ENCODE measurements around the gene ENGASE. TPM values are rescaled to one million over a fixed set of nuclear protein-coding genes. Genes with fewer than 3 reads are reported as not detected.

Gene ENGASE
- total RNA-seq, 1 donor from 2014 or later, result 10.5 TPM

DNA sequence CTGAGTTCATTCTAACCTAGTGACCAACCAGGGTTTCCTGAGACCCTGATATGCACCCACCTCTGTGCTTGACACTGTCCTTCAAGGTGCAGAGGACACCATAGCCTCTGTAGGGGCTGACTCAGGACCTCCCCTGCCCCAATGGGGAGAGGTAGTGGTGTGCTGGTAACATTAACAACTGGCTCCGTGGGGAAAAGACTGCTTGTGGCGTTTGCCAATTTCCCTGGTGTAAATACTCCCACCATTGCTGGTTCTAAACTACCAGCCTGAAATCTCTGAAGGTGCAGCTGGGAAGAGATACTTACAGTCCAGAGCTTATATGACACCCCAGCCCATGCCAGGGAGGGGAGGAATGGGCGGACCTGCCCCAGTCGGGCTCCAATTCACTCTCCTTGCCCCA lies 54.9 kb downstream of the ENGASE start:
- FAIRE-seq (peak; percentile 13), DNase-seq (ENCODE audit: low read depth) (no peak)
- Histone ChIP-seq H3K4me3 (ENCODE audit: low read depth, low read length) (no peak overlapping the region), H3K27me3 (ENCODE audit: control insufficient read depth, insufficient read depth, low read length) (peaks cover 16% of the 10 kb centered on the region), H3K36me3 (ENCODE audit: control insufficient read depth, insufficient read depth, low read length) (no peaks in the 10 kb centered on the region)
- TF ChIP-seq, protein P1, sequence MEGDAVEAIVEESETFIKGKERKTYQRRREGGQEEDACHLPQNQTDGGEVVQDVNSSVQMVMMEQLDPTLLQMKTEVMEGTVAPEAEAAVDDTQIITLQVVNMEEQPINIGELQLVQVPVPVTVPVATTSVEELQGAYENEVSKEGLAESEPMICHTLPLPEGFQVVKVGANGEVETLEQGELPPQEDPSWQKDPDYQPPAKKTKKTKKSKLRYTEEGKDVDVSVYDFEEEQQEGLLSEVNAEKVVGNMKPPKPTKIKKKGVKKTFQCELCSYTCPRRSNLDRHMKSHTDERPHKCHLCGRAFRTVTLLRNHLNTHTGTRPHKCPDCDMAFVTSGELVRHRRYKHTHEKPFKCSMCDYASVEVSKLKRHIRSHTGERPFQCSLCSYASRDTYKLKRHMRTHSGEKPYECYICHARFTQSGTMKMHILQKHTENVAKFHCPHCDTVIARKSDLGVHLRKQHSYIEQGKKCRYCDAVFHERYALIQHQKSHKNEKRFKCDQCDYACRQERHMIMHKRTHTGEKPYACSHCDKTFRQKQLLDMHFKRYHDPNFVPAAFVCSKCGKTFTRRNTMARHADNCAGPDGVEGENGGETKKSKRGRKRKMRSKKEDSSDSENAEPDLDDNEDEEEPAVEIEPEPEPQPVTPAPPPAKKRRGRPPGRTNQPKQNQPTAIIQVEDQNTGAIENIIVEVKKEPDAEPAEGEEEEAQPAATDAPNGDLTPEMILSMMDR (IDR thresholded peaks at IDR 0.05; ENCODE audit: insufficient read depth, low read length, severe bottlenecking), result no peak

DNA sequence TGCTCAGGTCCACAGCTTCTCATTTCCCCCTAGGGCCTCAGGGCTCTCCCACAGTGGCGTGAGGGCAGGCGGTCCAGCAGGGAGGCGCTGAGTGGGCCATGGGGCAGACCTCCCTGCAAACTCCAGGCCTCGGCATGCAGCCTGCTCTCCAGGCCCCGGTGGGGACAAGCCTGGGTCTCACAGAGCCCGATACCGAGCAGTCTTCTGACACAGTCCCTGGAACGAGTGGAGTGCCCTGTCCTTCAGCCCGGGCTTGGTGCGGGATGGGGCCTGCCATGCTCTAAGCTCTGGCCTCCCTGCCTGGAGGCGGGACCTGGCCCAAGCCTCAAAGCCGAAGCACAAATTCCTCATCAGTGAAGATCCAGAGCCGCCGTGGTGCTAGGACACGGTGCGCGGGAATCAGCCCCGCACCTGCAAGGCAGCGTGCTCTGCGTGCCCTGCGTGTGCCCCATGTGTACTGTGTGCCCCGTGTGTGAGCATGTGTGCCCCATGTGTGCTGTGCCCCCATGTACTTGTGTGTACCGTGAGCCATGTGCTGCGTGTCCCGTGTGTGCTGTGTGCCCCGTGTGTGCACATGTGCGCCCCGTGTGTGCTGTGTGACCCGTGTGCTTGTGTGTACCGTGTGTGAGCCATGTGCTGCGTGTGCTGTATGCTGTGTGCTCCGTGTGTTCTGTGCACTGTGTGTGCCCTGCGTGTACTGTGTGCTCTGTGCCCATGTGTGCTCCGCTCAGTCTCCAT lies 56.1 kb downstream of the ENGASE start:
- Histone ChIP-seq H3K27me3 (ENCODE audit: control insufficient read depth, insufficient read depth, low read length) (peaks cover 14% of the 10 kb centered on the region), H3K4me3 (ENCODE audit: low read depth, low read length) (no peak overlapping the region), H3K36me3 (ENCODE audit: control insufficient read depth, insufficient read depth, low read length) (no peaks in the 10 kb centered on the region)
- FAIRE-seq (peak; percentile 83), DNase-seq (ENCODE audit: low read depth) (no peak)
- TF ChIP-seq, protein P1 (IDR thresholded peaks at IDR 0.05; ENCODE audit: insufficient read depth, low read length, severe bottlenecking), result no peak

DNA sequence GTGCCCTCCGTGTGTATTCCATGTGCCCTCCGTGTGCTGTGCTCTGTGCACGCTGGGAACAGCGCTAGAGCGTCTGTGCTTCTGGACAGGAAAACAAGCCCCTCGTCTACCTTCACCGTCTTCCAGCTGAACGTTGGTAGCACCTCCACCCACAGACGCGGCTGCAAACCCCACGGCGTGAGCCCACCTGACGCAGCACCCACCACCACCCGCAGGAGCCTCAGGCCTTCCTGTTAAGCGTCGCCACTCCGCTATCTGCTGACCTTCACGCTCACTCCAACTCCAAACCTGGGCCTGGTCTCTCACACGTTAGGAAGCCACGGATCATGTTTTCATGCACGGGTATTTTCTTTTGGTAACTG lies 56.6 kb downstream of the ENGASE start:
- no peak for DNase-seq (ENCODE audit: low read depth)
- peaks cover 9% of the 10 kb centered on the region for H3K27me3 ChIP-seq (ENCODE audit: control insufficient read depth, insufficient read depth, low read length)
- no peak overlapping the region for H3K4me3 ChIP-seq (ENCODE audit: low read depth, low read length)
- no peaks in the 10 kb centered on the region for H3K36me3 ChIP-seq (ENCODE audit: control insufficient read depth, insufficient read depth, low read length)
- FAIRE-seq, result peak; percentile 23
- TF ChIP-seq, protein P1 (IDR thresholded peaks at IDR 0.05; ENCODE audit: insufficient read depth, low read length, severe bottlenecking), result no peak

DNA sequence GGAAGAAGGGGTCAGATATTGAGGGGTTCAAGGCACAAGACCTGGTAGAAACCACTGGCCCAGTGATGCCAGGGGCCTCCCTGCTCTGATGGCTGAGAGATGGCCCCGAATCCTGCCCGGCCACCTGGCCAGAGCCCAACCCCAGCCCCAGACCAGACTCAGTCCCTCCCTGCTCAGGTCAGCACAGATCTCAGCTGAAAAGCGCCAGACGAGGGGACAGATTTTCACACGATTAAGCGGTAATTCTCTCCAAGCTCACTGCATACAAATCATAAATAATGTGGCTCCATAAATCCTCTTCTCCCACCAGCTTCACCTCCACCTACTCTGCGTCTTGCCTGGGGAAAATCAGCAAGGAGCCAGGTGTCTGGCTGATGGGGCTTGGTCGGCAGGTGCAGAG lies 57.1 kb downstream of the ENGASE start:
- FAIRE-seq, result no peak
- Histone ChIP-seq H3K4me3 (ENCODE audit: low read depth, low read length) (no peak overlapping the region), H3K27me3 (ENCODE audit: control insufficient read depth, insufficient read depth, low read length) (peaks cover 5% of the 10 kb centered on the region), H3K36me3 (ENCODE audit: control insufficient read depth, insufficient read depth, low read length) (no peaks in the 10 kb centered on the region)
- no peak for DNase-seq (ENCODE audit: low read depth)
- TF ChIP-seq, protein P1 (IDR thresholded peaks at IDR 0.05; ENCODE audit: insufficient read depth, low read length, severe bottlenecking), result no peak

DNA sequence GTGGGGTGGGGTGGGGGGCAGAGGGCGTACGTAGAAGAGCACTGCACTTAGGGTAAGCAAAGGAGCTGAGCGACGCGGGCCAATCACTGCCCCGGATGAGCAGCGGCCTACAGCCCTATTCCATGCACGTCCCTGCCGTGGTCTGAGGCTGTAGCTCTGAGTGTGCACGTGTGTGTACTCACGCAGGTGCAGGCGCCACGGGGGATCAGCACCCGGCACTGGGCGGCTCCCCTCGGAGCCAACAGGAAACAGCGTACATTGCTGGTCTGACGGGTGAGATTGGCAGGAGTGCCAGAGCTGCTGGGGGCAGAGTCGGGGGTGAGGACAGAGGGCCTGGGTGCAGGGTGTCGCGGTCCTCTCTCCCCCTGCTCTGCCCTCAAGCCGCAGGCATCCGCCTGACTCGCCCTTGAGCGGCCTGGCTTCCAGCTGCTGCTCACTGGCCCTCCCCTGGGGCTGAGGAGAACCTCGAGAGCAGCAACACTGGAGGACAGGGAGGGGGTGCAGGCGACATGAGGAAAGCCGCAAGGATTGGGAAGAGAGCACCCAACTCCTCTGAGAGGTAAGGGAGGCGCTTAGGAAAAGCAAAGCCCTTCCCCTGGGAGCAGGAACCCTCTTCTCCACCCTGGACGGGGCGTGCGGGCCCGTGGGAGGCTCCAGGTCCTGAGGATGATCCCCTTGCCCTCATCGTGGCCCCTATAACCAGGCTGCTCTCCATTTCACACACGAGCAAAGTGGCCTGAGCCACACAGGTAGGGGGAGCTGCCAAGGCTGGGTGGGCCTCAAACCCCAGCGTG lies 57.8 kb downstream of the ENGASE start:
- no peak overlapping the region for H3K4me3 ChIP-seq (ENCODE audit: low read depth, low read length)
- TF ChIP-seq, protein P1 (IDR thresholded peaks at IDR 0.05; ENCODE audit: insufficient read depth, low read length, severe bottlenecking), result no peak
- FAIRE-seq (no peak), DNase-seq (ENCODE audit: low read depth) (no peak)
- H3K36me3 ChIP-seq (ENCODE audit: control insufficient read depth, insufficient read depth, low read length), result no peaks in the 10 kb centered on the region
- peaks cover 4% of the 10 kb centered on the region for H3K27me3 ChIP-seq (ENCODE audit: control insufficient read depth, insufficient read depth, low read length)

All from bronchial epithelial cell (primary cell).